ENCODE results near the gene SCD5. TPM values are rescaled to one million over a fixed set of nuclear protein-coding genes. Genes with fewer than 3 reads are reported as not detected.

Gene SCD5
- total RNA-seq, 2 donors from 2014 or later, result 51.4 TPM

DNA sequence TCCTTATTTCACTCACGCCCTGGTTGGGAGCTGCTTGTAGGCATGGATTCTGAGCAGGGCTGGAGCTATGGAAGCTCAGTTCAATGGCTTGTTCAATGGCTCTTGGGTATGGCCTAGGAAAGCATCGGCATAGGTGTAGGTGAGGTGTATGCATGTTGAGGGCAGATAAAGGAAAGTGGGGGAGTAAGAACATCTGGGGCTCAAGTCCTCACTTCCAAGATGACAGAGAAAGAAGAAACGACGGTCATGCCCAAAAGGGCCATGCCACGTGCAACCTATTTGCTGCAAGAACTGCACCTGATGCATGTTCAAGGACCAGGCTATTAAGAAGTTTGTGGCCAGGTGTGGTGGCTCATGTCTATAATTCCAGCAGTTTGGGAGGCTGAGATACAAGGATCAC lies 23.4 kb downstream of the SCD5 start:
- intact Hi-C loops (cut with DNase I), result no loop called here
- Histone ChIP-seq H3K36me3 (replicated peaks in 1 of 2; ENCODE audit: insufficient read depth in 1 of 2, low read depth in 2 of 2) (no peaks in the 10 kb centered on the region), H3K27ac (peak overlapping the region in 1 of 4 donors; percentile 24), H3K4me3 (no peak overlapping the region), H3K9me3 (no peaks in the 10 kb centered on the region), H3K27me3 (no peaks in the 10 kb centered on the region), H3K4me1 (peaks cover 20% of the 10 kb centered on the region)
- WGBS, 2 donors, result 77 to 89% methylated on average over 5 of the region's 5 CpGs
- no peak for ATAC-seq
- no peak for DNase-seq
- no peak for TF ChIP-seq POLR2A (IDR thresholded peaks at IDR 0.05)
- TF ChIP-seq, protein P1, sequence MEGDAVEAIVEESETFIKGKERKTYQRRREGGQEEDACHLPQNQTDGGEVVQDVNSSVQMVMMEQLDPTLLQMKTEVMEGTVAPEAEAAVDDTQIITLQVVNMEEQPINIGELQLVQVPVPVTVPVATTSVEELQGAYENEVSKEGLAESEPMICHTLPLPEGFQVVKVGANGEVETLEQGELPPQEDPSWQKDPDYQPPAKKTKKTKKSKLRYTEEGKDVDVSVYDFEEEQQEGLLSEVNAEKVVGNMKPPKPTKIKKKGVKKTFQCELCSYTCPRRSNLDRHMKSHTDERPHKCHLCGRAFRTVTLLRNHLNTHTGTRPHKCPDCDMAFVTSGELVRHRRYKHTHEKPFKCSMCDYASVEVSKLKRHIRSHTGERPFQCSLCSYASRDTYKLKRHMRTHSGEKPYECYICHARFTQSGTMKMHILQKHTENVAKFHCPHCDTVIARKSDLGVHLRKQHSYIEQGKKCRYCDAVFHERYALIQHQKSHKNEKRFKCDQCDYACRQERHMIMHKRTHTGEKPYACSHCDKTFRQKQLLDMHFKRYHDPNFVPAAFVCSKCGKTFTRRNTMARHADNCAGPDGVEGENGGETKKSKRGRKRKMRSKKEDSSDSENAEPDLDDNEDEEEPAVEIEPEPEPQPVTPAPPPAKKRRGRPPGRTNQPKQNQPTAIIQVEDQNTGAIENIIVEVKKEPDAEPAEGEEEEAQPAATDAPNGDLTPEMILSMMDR (IDR thresholded peaks at IDR 0.05), result no peak

DNA sequence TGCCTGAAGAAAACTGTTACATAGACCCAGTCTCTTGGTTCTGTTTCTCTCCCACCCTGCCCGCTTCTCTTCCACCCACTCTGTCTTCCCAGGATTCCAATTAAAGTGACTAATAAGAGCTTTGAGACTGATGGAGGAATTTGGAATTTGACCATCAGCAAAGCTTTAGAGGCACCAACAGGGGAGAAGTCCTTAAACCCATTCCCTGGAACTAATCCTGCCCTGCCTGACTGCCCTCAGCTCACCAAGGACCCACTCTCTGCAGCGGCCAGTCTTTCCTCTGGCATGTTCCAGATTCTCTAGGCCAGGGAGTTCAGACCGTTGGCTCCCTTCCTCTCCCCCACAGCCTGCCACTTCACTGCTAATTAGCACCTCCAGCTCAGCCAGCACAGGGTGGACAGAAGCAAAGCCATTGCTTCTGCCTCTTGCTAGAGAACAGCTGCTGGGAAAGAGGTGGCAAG lies 23.9 kb downstream of the SCD5 start:
- TF ChIP-seq, protein P1 (IDR thresholded peaks at IDR 0.05), result no peak
- TF ChIP-seq POLR2A (IDR thresholded peaks at IDR 0.05), result no peak
- 47 to 67% methylated on average over 3 of the region's 3 CpGs for WGBS, 2 donors
- ATAC-seq, result no peak
- Histone ChIP-seq H3K4me1 (peaks cover 16% of the 10 kb centered on the region), H3K36me3 (replicated peaks in 1 of 2; ENCODE audit: insufficient read depth in 1 of 2, low read depth in 2 of 2) (no peaks in the 10 kb centered on the region), H3K9me3 (no peaks in the 10 kb centered on the region), H3K4me3 (no peak overlapping the region), H3K27ac (peak overlapping the region in 2 of 4 donors; percentile 3 to 24), H3K27me3 (no peaks in the 10 kb centered on the region)
- no peak for DNase-seq
- intact Hi-C loops (cut with DNase I), result no loop called here

DNA sequence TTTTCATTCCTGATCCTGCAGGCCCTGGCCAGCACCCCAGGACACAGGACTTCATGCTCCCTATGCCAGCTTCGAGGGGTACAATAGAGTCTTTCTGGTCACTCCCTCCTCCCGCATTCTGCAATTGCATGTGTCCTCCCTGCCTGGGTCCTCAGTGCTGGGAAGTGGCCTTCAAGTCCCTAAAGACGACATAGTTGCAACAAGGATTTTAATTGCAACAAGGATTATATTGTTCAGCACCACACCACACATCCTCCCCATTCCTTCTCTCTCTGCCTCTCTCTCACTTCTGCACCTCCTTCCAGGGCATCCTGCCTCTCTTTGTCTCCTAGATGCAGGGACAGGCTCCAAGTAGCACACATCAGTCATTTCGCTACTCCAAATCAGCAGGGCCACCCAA lies 25.5 kb downstream of the SCD5 start:
- WGBS, 2 donors, result 74 to 75% methylated on average over 4 of the region's 4 CpGs
- TF ChIP-seq, protein P1 (IDR thresholded peaks at IDR 0.05), result no peak
- TF ChIP-seq POLR2A (IDR thresholded peaks at IDR 0.05), result no peak
- H3K9me3 ChIP-seq, result no peaks in the 10 kb centered on the region
- ATAC-seq, result no peak
- intact Hi-C loops (cut with DNase I), result no loop called here
- no peaks in the 10 kb centered on the region for H3K36me3 ChIP-seq (replicated peaks in 1 of 2; ENCODE audit: insufficient read depth in 1 of 2, low read depth in 2 of 2)
- H3K4me3 ChIP-seq, result no peak overlapping the region
- H3K4me1 ChIP-seq, result peaks cover 6% of the 10 kb centered on the region
- H3K27ac ChIP-seq, result no peak overlapping the region
- DNase-seq, result no peak
- no peaks in the 10 kb centered on the region for H3K27me3 ChIP-seq

DNA sequence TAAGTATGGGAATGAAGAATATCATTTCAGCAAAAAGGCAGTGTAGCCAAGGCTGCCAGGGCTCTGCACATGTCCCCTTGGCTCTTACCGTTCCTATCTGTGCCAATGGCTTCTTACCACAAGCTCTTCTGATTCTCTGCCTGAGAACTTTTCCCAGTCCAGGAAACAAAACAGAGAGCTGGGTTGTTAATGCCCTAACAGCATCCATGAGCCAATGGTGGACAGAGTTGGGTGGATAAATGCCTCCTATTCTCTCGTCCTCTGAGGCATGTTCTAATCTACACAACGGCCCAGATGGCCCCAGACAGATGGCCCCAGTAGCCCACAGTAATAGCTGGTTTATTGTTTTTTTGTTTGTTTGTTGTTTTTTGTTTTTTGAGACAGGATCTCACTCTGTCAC lies 28.0 kb downstream of the SCD5 start:
- H3K36me3 ChIP-seq (replicated peaks in 1 of 2; ENCODE audit: insufficient read depth in 1 of 2, low read depth in 2 of 2), result no peaks in the 10 kb centered on the region
- 92 to 97% methylated on average over 3 of the region's 3 CpGs for WGBS, 2 donors
- H3K4me3 ChIP-seq, result no peak overlapping the region
- intact Hi-C loops (cut with DNase I), result no loop called here
- H3K9me3 ChIP-seq, result no peaks in the 10 kb centered on the region
- peaks cover 6% of the 10 kb centered on the region for H3K4me1 ChIP-seq
- TF ChIP-seq, protein P1 (IDR thresholded peaks at IDR 0.05), result no peak
- no peak for TF ChIP-seq POLR2A (IDR thresholded peaks at IDR 0.05)
- DNase-seq (no peak), ATAC-seq (no peak)
- no peak overlapping the region for H3K27ac ChIP-seq
- no peaks in the 10 kb centered on the region for H3K27me3 ChIP-seq

DNA sequence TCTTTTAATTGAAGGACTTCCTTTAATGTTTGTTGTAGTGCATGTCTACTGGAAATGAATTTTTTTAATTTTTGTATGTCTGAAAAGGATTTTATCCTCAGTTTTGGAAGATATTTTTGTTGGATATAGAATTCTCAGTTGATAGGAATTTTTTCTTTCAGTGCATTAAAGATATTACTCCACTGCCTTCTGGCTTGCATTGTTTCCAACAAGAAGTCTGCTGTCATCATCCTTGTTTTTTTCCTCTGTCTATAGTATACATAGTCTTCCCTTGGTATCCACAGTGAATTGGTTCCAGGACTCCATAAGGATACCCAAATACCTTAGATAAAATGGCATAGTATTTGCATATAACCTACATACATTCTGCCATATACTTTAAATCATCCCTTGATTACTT lies 33.5 kb downstream of the SCD5 start:
- DNase-seq (no peak), ATAC-seq (no peak)
- Histone ChIP-seq H3K9me3 (no peaks in the 10 kb centered on the region), H3K4me3 (no peak overlapping the region), H3K36me3 (replicated peaks in 1 of 2; ENCODE audit: insufficient read depth in 1 of 2, low read depth in 2 of 2) (no peaks in the 10 kb centered on the region), H3K4me1 (no peaks in the 10 kb centered on the region), H3K27me3 (no peaks in the 10 kb centered on the region), H3K27ac (no peak overlapping the region)
- intact Hi-C loops (cut with DNase I), result no loop called here
- TF ChIP-seq POLR2A (IDR thresholded peaks at IDR 0.05), result no peak
- TF ChIP-seq, protein P1 (IDR thresholded peaks at IDR 0.05), result no peak
